Neural crest cell (in vitro differentiated cells): ENCODE data around the gene PTPRG. TPM values are rescaled to one million over a fixed set of nuclear protein-coding genes. Genes with fewer than 3 reads are reported as not detected.

Source experiments
- DNase-seq: peaks from one replicate; pipeline ENCODE4 v3.0.0; 2021; ENCODE audit warnings: low read depth, mixed read lengths, low spot score
- H3K27ac Mint-ChIP-seq: one replicate; pipeline ENCODE4 v1.8.0; 2021; ENCODE audit warnings: mild to moderate bottlenecking, mixed read lengths; ENCODE audit not compliant: unreplicated experiment
- H3K27me3 Mint-ChIP-seq: 2 replicates; pipeline ENCODE4 v1.8.0; 2021; ENCODE audit warnings: low read depth, mild to moderate bottlenecking, mixed read lengths
- H3K36me3 Mint-ChIP-seq: 2 replicates; pipeline ENCODE4 v1.8.0; 2021; ENCODE audit warnings: low read depth, mild to moderate bottlenecking, mixed read lengths
- H3K4me1 Mint-ChIP-seq: 2 replicates; pipeline ENCODE4 v1.8.0; 2021; ENCODE audit warnings: mixed read lengths
- H3K4me3 Mint-ChIP-seq: one replicate; pipeline ENCODE4 v1.8.0; 2021; ENCODE audit warnings: mild to moderate bottlenecking, mixed read lengths
- H3K9me3 Mint-ChIP-seq: 2 replicates; pipeline ENCODE4 v1.8.0; 2021; ENCODE audit warnings: mixed read lengths
- total RNA-seq: library from RNA; stranded (reverse); gene quantifications from 2 replicates; pipeline ENCODE4 v1.2.1, GENCODE V29; 2021
- TF ChIP-seq, protein P1 (sequence below): fragments of 200-600 bp; sonication (generic); conservative IDR thresholded peaks from 2 replicates; pipeline ENCODE4 v1.5.0; 2021; ENCODE audit warnings: antibody characterized with exemption, mild to moderate bottlenecking

PTPRG gene
- total RNA-seq, 1 donor from 2014 or later: 41.2 TPM

DNA sequence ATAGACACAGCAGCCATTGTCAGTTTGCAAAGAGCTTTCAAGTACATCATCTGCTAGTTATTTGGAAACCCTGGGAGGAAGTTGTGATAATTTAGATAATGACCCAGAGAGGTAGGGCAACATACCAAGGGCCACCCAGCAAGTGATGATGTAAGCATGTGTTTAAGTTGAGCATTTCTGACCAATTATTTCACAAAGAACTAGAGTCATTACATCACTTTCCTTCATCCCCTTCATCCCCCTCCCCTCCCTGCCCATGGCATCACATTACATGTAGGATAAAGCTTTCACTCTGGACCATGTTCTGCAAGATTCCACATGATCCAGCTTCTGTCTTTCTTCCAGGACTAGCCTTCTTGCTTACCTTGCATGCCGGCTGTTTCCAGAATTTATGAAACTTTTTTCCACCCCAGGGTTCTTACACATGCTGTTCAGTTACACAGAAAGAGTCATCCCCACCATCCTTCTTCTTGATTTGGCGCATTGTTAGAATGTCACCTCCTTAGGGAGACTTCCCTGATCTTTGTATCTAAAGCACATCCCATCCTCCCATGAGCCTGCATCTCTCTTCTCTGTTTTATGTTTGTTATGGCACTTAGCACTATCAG, 71.3 kb downstream of the PTPRG start:
- Mint-ChIP-seq H3K27ac (peak overlapping the region; percentile 1), H3K4me1 (peaks cover 6% of the 10 kb centered on the region), H3K27me3 (no peaks in the 10 kb centered on the region), H3K9me3 (peaks cover 6% of the 10 kb centered on the region), H3K36me3 (peaks cover 6% of the 10 kb centered on the region), H3K4me3 (no peak overlapping the region)
- no peak for DNase-seq
- TF ChIP-seq, protein P1, sequence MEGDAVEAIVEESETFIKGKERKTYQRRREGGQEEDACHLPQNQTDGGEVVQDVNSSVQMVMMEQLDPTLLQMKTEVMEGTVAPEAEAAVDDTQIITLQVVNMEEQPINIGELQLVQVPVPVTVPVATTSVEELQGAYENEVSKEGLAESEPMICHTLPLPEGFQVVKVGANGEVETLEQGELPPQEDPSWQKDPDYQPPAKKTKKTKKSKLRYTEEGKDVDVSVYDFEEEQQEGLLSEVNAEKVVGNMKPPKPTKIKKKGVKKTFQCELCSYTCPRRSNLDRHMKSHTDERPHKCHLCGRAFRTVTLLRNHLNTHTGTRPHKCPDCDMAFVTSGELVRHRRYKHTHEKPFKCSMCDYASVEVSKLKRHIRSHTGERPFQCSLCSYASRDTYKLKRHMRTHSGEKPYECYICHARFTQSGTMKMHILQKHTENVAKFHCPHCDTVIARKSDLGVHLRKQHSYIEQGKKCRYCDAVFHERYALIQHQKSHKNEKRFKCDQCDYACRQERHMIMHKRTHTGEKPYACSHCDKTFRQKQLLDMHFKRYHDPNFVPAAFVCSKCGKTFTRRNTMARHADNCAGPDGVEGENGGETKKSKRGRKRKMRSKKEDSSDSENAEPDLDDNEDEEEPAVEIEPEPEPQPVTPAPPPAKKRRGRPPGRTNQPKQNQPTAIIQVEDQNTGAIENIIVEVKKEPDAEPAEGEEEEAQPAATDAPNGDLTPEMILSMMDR: no peak

DNA sequence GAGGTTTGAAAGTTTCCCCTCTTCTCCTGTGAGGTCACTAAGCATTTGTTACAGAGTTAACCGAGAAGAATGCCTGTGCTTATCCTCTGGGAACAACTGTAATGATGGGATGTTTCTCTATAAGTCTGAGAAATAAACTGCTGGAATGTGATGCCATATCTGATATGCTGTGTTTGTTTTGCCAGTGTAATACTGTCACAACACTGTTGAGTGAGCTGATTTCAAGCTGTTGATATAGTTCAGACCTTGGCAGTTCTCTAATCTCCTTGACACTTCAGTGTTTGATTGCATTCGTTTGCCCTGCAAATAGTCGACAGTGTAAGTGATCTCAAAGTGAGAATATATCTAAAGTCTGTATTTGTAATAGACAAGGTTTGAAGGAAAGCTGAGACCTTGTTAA, 73.3 kb downstream of the PTPRG start:
- H3K4me1 Mint-ChIP-seq: peaks cover 4% of the 10 kb centered on the region
- H3K27me3 Mint-ChIP-seq: no peaks in the 10 kb centered on the region
- DNase-seq: no peak
- H3K9me3 Mint-ChIP-seq: peaks cover 9% of the 10 kb centered on the region
- H3K4me3 Mint-ChIP-seq: no peak overlapping the region
- H3K36me3 Mint-ChIP-seq: peaks cover 16% of the 10 kb centered on the region
- no peak overlapping the region for H3K27ac Mint-ChIP-seq
- TF ChIP-seq, protein P1: no peak

DNA sequence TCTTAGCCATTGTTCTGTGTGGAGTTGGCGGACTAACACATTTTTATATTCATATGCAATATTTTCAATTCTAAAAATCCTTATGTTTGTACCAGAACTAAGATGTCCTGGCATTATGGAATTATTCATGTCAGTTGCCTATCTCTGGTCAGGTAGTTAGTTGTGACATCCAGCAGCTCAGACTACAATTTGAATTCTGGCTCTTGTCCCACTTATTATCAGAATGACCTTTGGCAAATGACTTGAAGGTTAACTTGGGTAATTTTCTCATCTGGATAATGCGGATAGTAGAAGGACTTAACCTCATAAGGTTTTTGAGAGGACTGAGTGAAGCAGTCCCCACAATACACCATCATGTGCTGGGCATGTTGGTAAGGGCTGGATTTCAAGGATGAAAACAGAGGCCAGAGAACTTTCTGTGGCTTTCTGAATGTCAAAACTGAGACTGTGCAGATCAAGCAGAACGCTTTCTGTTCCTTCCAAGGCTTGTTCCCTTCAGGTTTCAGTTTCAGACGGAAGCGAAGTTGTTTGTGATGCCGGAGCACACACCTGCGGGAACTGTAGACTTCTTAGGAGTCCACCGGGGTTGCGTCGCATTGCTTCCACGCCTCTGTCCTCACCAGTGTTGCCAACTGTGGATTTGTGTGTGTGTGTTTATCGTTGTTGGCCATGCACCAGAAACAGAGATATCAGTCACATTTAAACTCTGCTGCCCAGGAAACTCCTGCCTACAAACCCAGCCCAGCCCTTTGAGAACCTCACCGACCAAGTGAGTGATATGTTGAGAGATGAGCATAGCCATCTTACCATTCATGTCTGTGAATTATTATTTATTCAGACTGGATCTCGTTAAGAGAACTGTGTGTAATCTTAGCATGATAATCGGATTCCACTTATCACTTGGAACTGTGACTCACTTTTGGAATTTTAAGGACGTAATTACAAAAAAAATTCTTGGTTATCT, 76.0 kb downstream of the PTPRG start:
- DNase-seq: no peak
- H3K4me3 Mint-ChIP-seq: no peak overlapping the region
- peaks cover 8% of the 10 kb centered on the region for H3K9me3 Mint-ChIP-seq
- H3K27me3 Mint-ChIP-seq: no peaks in the 10 kb centered on the region
- H3K4me1 Mint-ChIP-seq: peaks cover 4% of the 10 kb centered on the region
- no peak overlapping the region for H3K27ac Mint-ChIP-seq
- TF ChIP-seq, protein P1: no peak
- H3K36me3 Mint-ChIP-seq: peaks cover 14% of the 10 kb centered on the region

DNA sequence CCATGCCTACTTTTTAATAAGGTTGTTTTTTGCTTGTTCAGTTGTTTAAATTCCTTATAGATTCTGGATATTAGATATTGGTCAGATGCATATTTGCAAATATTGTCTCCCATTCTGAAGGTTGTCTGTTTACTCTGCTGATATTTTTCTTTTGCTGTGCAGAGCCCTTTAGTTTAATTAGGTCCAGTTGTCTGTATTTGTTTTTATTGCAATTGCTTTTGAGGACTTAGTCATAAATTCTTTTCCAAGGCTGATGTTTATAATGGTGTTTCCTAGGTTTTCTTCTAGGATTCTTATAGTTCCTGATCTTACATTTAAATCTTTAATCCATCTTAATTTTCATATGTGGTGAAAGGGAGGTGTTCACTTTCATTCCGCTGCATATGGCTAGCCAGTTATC, 77.4 kb downstream of the PTPRG start:
- Mint-ChIP-seq H3K9me3 (peaks cover 3% of the 10 kb centered on the region), H3K27me3 (no peaks in the 10 kb centered on the region), H3K4me3 (no peak overlapping the region), H3K27ac (no peak overlapping the region), H3K4me1 (no peaks in the 10 kb centered on the region), H3K36me3 (peaks cover 14% of the 10 kb centered on the region)
- TF ChIP-seq, protein P1: no peak
- no peak for DNase-seq

DNA sequence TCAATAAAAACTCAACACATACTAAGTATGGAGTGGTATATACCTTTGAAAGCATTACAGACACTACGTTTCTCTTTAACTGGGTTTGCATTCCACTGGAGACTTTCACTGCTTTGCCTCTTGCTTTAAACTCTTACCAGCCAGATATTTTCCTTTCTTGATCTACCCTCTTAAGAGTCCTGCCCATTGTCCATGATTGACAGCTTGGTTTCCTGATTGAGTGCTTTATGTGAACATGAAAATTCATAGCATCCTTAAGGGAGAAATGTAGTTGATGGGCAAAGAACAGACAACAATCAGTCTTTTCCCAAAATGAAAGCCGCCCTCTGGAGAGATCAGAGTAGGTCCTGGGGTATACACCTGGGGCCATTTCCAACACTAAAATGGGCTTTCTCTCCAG, 78.6 kb downstream of the PTPRG start:
- Mint-ChIP-seq H3K9me3 (peaks cover 3% of the 10 kb centered on the region), H3K4me1 (no peaks in the 10 kb centered on the region), H3K27ac (no peak overlapping the region), H3K4me3 (no peak overlapping the region), H3K27me3 (no peaks in the 10 kb centered on the region), H3K36me3 (peaks cover 14% of the 10 kb centered on the region)
- no peak for DNase-seq
- TF ChIP-seq, protein P1: no peak
